HepG2 (cell line): ENCODE data around the gene MINDY1. TPM values are rescaled to one million over a fixed set of nuclear protein-coding genes. Genes with fewer than 3 reads are reported as not detected.

Experiments used
- ATAC-seq: fragments of 200-7000 bp; cut with Tn5 transposase; 3 replicates; pipeline ENCODE4 v1.9.1; 2020; ENCODE audit warnings: mild to moderate bottlenecking, moderate library complexity
- BruUV-seq: library from RNA; stranded (reverse); fragments of 400-500 nt; replicated peaks from 2 replicates; lab custom pipeline; 2021; lab: Mats Ljungman, UMichigan
- CTCF ChIA-PET: fragments of 300-600 bp; formaldehyde crosslinking; extraction: SDS; loops from one replicate; lab custom pipeline; 2021; ENCODE audit warnings: low total read pairs, inconsistent platforms, low intra/inter-chr PET ratio; lab: Yijun Ruan, JAX
- POLR2A ChIA-PET: fragments of 350-600 bp; sonication (Branson Sonifier 250); formaldehyde crosslinking; loops from one replicate; lab custom pipeline; 2020; ENCODE audit warnings: antibody characterized with exemption, inconsistent platforms; lab: Yijun Ruan, JAX
- DNase-seq: peaks from one replicate; pipeline ENCODE4 v3.0.0-alpha.2; 2015; ENCODE audit warnings: low spot score
- FAIRE-seq: peaks from 3 replicates; lab custom pipeline; 2011; peaks lifted over from hg19 to GRCh38; lab: Jason Lieb, UNC
- H2AFZ ChIP-seq: one replicate; pipeline ENCODE4 v1.6.1; 2011; ENCODE audit warnings: low read length, inconsistent platforms
- H3K27ac ChIP-seq: fragments of 300-600 bp; 3 replicates; pipeline ENCODE4 v1.8.0; 2011; ENCODE audit warnings: mixed run types, mild to moderate bottlenecking, mixed read lengths, low read length, inconsistent platforms; ENCODE audit not compliant: insufficient read depth; ENCODE audit errors: extremely low read length
- H3K27me3 ChIP-seq, 2 experiments: fragments of 200-600 bp in 1 of 2; 2 replicates in 1 of 2; 3 replicates in 1 of 2; pipeline versions ENCODE4 v1.6.0 to v1.8.0; 2011; ENCODE audit warnings: low read length in 2 of 2, mild to moderate bottlenecking in 2 of 2, moderate library complexity in 2 of 2, inconsistent platforms in 1 of 2; ENCODE audit not compliant: insufficient read depth in 2 of 2, control insufficient read depth in 1 of 2
- H3K36me3 ChIP-seq, 2 experiments: fragments of 200-600 bp in 1 of 2; replicated peaks in 1 of 2; 2 replicates in 1 of 2; 3 replicates in 1 of 2; pipeline versions ENCODE4 v1.5.1 to v1.8.0; 2011; ENCODE audit warnings: low read length in 2 of 2, inconsistent platforms in 1 of 2; ENCODE audit not compliant: insufficient read depth in 2 of 2, control insufficient read depth in 1 of 2
- H3K4me1 ChIP-seq: 2 replicates; pipeline ENCODE4 v1.5.1; 2012; ENCODE audit warnings: low read length, inconsistent platforms; ENCODE audit not compliant: insufficient read depth
- H3K4me2 ChIP-seq: 2 replicates; pipeline ENCODE4 v1.6.0; 2011; ENCODE audit warnings: low read depth, low read length, inconsistent platforms
- H3K4me3 ChIP-seq, 3 experiments: fragments of 200-600 bp in 1 of 3; sonication (generic), shearing (Covaris generic) in 1 of 3; replicated peaks in 1 of 3; 2 replicates each; pipeline ENCODE4 v1.5.1; 2011 to 2016; ENCODE audit warnings: low read length in 3 of 3, inconsistent platforms in 2 of 3, low read depth in 2 of 3, mild to moderate bottlenecking in 2 of 3, control low read depth in 1 of 3, mixed read lengths in 1 of 3; ENCODE audit not compliant: insufficient read depth in 1 of 3
- H3K79me2 ChIP-seq: one replicate; pipeline ENCODE4 v1.6.1; 2011; ENCODE audit warnings: low read length, inconsistent platforms; ENCODE audit not compliant: insufficient read depth
- H3K9ac ChIP-seq: 2 replicates; pipeline ENCODE4 v1.6.0; 2011; ENCODE audit warnings: mild to moderate bottlenecking, low read depth, low read length, inconsistent platforms; ENCODE audit not compliant: insufficient read depth
- H3K9me3 ChIP-seq: 2 replicates; pipeline ENCODE4 v1.5.1; 2012; ENCODE audit warnings: mild to moderate bottlenecking, low read length
- H4K20me1 ChIP-seq: 2 replicates; pipeline ENCODE4 v1.6.0; 2011; ENCODE audit warnings: inconsistent platforms, mild to moderate bottlenecking, low read length, moderate library complexity; ENCODE audit not compliant: insufficient read depth
- BORCS8-MEF2B ChIP-seq: sonication (generic); formaldehyde crosslinking; IDR thresholded peaks from 2 replicates; pipeline ENCODE4 v1.8.0; 2022; ENCODE audit warnings: mild to moderate bottlenecking, missing genetic modification reagents
- CEBPB ChIP-seq: IDR thresholded peaks from 2 replicates; pipeline ENCODE4 v1.6.1; 2011; ENCODE audit warnings: low read depth, low read length, improper control_type of control experiment, borderline replicate concordance
- CHD2 ChIP-seq: IDR thresholded peaks from 2 replicates; pipeline ENCODE4 v1.6.1; 2011; ENCODE audit warnings: low read depth, low read length, improper control_type of control experiment
- CREB1 ChIP-seq, 2 experiments: fragments of 450-650 bp in 1 of 2; IDR thresholded peaks; 2 replicates each; pipeline ENCODE4 v1.6.1; 2016 to 2017; ENCODE audit warnings: control low read depth in 1 of 2, mild to moderate bottlenecking in 1 of 2, missing compliant biosample characterization in 1 of 2, missing genetic modification characterization in 1 of 2
- FOXJ3 ChIP-seq: sonication (generic); formaldehyde crosslinking; IDR thresholded peaks from 2 replicates; pipeline ENCODE4 v1.4.0; 2020; ENCODE audit warnings: missing genetic modification reagents, mild to moderate bottlenecking, borderline replicate concordance
- FOXP1 ChIP-seq, 2 experiments: fragments of 450-650 bp in 1 of 2; IDR thresholded peaks; 2 replicates each; pipeline ENCODE4 v1.6.1; 2017 to 2018; ENCODE audit warnings: antibody characterized with exemption in 1 of 2
- HOXA5 ChIP-seq: sonication (generic); formaldehyde crosslinking; IDR thresholded peaks from 2 replicates; pipeline ENCODE4 v1.4.0; 2020; ENCODE audit warnings: missing genetic modification reagents
- LRRFIP1 ChIP-seq: sonication (generic); formaldehyde crosslinking; conservative IDR thresholded peaks from 2 replicates; pipeline ENCODE4 v1.4.0; 2020; ENCODE audit warnings: missing genetic modification reagents
- ONECUT2 ChIP-seq: sonication (generic); formaldehyde crosslinking; IDR thresholded peaks from 2 replicates; pipeline ENCODE4 v1.4.0; 2020; ENCODE audit warnings: missing genetic modification reagents
- RAD21 ChIP-seq: fragments of 450-650 bp; formaldehyde crosslinking; IDR thresholded peaks from 2 replicates; pipeline ENCODE4 v1.5.0; 2020; ENCODE audit warnings: mild to moderate bottlenecking
- TAF1 ChIP-seq: sonication (generic); formaldehyde crosslinking; IDR thresholded peaks from 2 replicates; pipeline ENCODE4 v1.4.0; 2020; ENCODE audit warnings: missing genetic modification reagents
- ZMYM3 ChIP-seq: sonication (generic); formaldehyde crosslinking; IDR thresholded peaks from 2 replicates; pipeline ENCODE4 v1.5.1; 2020; ENCODE audit warnings: mild to moderate bottlenecking, missing genetic modification reagents
- ZNF138 ChIP-seq: sonication (generic); formaldehyde crosslinking; IDR thresholded peaks from 2 replicates; pipeline ENCODE4 v1.5.0; 2020; ENCODE audit warnings: mild to moderate bottlenecking, low read depth, missing genetic modification reagents
- ZNF232 ChIP-seq: sonication (generic); formaldehyde crosslinking; IDR thresholded peaks from 2 replicates; pipeline ENCODE4 v1.4.0; 2020; ENCODE audit warnings: missing genetic modification reagents, borderline replicate concordance
- ZNF260 ChIP-seq: sonication (generic); formaldehyde crosslinking; IDR thresholded peaks from 2 replicates; pipeline ENCODE4 v1.4.0; 2020; ENCODE audit warnings: missing genetic modification reagents, low read depth, mild to moderate bottlenecking, borderline replicate concordance
- ZNF550 ChIP-seq: sonication (generic); formaldehyde crosslinking; IDR thresholded peaks from 2 replicates; pipeline ENCODE4 v1.4.0; 2020; ENCODE audit warnings: mild to moderate bottlenecking, missing genetic modification reagents, borderline replicate concordance
- ZNF737 ChIP-seq: sonication (generic); formaldehyde crosslinking; IDR thresholded peaks from 2 replicates; pipeline ENCODE4 v1.5.0; 2020; ENCODE audit warnings: missing genetic modification reagents, mild to moderate bottlenecking, borderline replicate concordance
- ZNF782 ChIP-seq: sonication (generic); formaldehyde crosslinking; IDR thresholded peaks from 2 replicates; pipeline ENCODE4 v1.4.0; 2020; ENCODE audit warnings: missing genetic modification reagents, mild to moderate bottlenecking, borderline replicate concordance
- ZNF784 ChIP-seq: sonication (generic); formaldehyde crosslinking; IDR thresholded peaks from 2 replicates; pipeline ENCODE4 v1.5.1; 2020; ENCODE audit warnings: missing genetic modification reagents, mild to moderate bottlenecking, borderline replicate concordance
- WGBS: methylation state at CpG from one replicate; pipeline ENCODE4 v1.1.6; 2017; ENCODE audit warnings: low lambda C conversion rate; 5-methylcytosine and 5-hydroxymethylcytosine counted together
- in situ Hi-C: cut with HindIII; loops from 2 replicates; pipeline ENCODE4 v1.10.0; 2017; ENCODE audit warnings: low pct_unique_long_range_greater_than_20kb; ENCODE audit not compliant: extremely low pct_ligation_motif_present
- intact Hi-C: fragments of 100-400 bp; cut with micrococcal nuclease; formaldehyde crosslinking; loops from one replicate; pipeline ENCODE4 v1.10.0; 2022; ENCODE audit not compliant: unreplicated experiment
- polyA plus RNA-seq, 8 experiments: library from polyadenylated mRNA; depleted of rRNA in 3 of 8; stranded (reverse) in 7 of 8; unstranded in 1 of 8; fragments of >200 nt; fragmentation: Illumina TruSeq in 4 of 8; extraction: Trizol in 4 of 8; gene quantifications; 2 replicates each; pipeline versions ENCODE4 v1.2.1 to v1.2.3, GENCODE V29; 2011 to 2016; ENCODE audit warnings: low read depth in 4 of 8, missing spikeins in 1 of 8, mixed read lengths in 1 of 8; ENCODE audit not compliant: insufficient read depth in 1 of 8
- total RNA-seq, 5 experiments: library from RNA; depleted of rRNA; stranded (reverse); fragments of >200 nt; fragmentation: Illumina TruSeq; extraction: Trizol; gene quantifications; 2 replicates each; pipeline ENCODE4 v1.2.3, GENCODE V29; 2016; ENCODE audit warnings: low read depth in 1 of 5

MINDY1 gene
- total and polyA plus RNA-seq, 2 of the 13 experiments (the other 11 are each of a cell fraction or from before 2014, with no cell fraction given) = 11.1 to 15.0 TPM

GRCh38 chr1:151008244-151009205, 1.8 kb upstream of the MINDY1 start, which contains the start of gene PRUNE1:
Gene PRUNE1, plus strand, starts transcription at chr1:151008449. Its CDS starts 184 bp downstream, at chr1:151008633.
- Histone ChIP-seq H3K4me1 (peaks cover 77% of the 10 kb centered on the region), H2AFZ (peak within 1 kb of the TSS; percentile 35), H3K27me3 (no peaks in the 10 kb centered on the region; a peak in 1 of 5 replicates), H3K4me2 (peak within 1 kb of the TSS; percentile 99), H3K4me3 (peak within 1 kb of the TSS; percentile 66 to 99 (median 91)), H3K9me3 (no peaks in the 10 kb centered on the region), H3K27ac (peak within 1 kb of the TSS; percentile 100), H4K20me1 (no peaks in the 10 kb centered on the region), H3K9ac (peak within 1 kb of the TSS; percentile 98), H3K79me2 (peaks cover 34% of the 10 kb centered on the region), H3K36me3 (no peaks in the 10 kb centered on the region)
- intact Hi-C loops = loop anchor here (5.0 kb wide), 2 partner anchors 36 to 39 kb away; partner anchors contain the start of genes C1orf56 and CERS2
- BruUV-seq = no TSS peak
- DNase-seq (peak; percentile 95), ATAC-seq (peak; percentile 55), FAIRE-seq (peak; percentile 60)
- in situ Hi-C loops = no loop called here
- POLR2A ChIA-PET = interaction anchor here (0.5 kb wide), 1 partner anchor 211 kb away, joined by 3 read pairs; no protein-coding TSS in a partner anchor
- CTCF ChIA-PET = interaction anchor here (0.9 to 1.4 kb wide), 2 partner anchors 28 to 29 kb away, joined by 3 read pairs; no protein-coding TSS in a partner anchor
- WGBS = under 1% methylated on average over 41 of the region's 69 CpGs
- TF ChIP-seq LRRFIP1 (CRISPR knock-in tag) (no peak), ZNF782 (peak; percentile 53; the same call in 1 of the 2 replicates), ZNF550 (no peak), TAF1 (peak; percentile 59; the same call in 1 of the 2 replicates), ZNF260 (CRISPR knock-in tag) (no peak), FOXP1 (IDR thresholded peaks at IDR 0.05) (peak; percentile 89; the same call in 1 of the 2 replicates), FOXP1 (CRISPR knock-in tag; IDR thresholded peaks at IDR 0.05) (peak; percentile 72), RAD21 (CRISPR knock-in tag) (0 out of 2 replicates have a peak, but pooled peaks have one; percentile 4), ZNF784 (CRISPR knock-in tag) (0 out of 2 replicates have a peak, but pooled peaks have one; percentile 42), CREB1 (IDR thresholded peaks at IDR 0.05) (peak; percentile 83), CREB1 (CRISPR knock-in tag; IDR thresholded peaks at IDR 0.05) (peak; percentile 87), ZNF232 (CRISPR knock-in tag) (peak; percentile 48; the same call in 1 of the 2 replicates), BORCS8-MEF2B (peak; percentile 89), ZMYM3 (peak; percentile 75), CEBPB (peak; percentile 22; the same call in 1 of the 2 replicates), HOXA5 (CRISPR knock-in tag) (peak; percentile 73; the same call in 1 of the 2 replicates), CHD2 (no peak), ONECUT2 (CRISPR knock-in tag) (0 out of 2 replicates have a peak, but pooled peaks have one; percentile 8), FOXJ3 (CRISPR knock-in tag) (peak; percentile 75; the same call in 1 of the 2 replicates), ZNF737 (0 out of 2 replicates have a peak, but pooled peaks have one; percentile 33), ZNF138 (CRISPR knock-in tag) (no peak)
